ENCODE data around the gene GFER.

GRCh38 chr16:2015117-2015946 is 31.3 kb downstream of the GFER start:
- no peak for TF ChIP-seq CTCF (IDR thresholded peaks at IDR 0.05)
- no peak for TF ChIP-seq POLR2A (IDR thresholded peaks at IDR 0.05)

Measured in tibial nerve (tissue), 3 donors.